ENCODE measurements around the gene PITX1. TPM values are rescaled to one million over a fixed set of nuclear protein-coding genes. Genes with fewer than 3 reads are reported as not detected.
A peak's percentile ranks its signal among the peaks of the same experiment; 100 is the strongest.

Gene PITX1
- total RNA-seq, 1 donor from 2014 or later = not detected

- DNase-seq (ENCODE audit: low read depth in 2 of 2) = no peak
These were observed 7.7 kb upstream of the PITX1 start for GRCh38 chr5:135041726-135042125.

- DNase-seq (ENCODE audit: low read depth in 2 of 2) = no peak
These were observed 7.1 kb upstream of the PITX1 start for GRCh38 chr5:135041145-135041587.

GRCh38 chr5:135040333-135041144, 6.5 kb upstream of the PITX1 start:
- no peak for DNase-seq (ENCODE audit: low read depth in 2 of 2)

- DNase-seq (ENCODE audit: low read depth in 2 of 2) = no peak
These were observed 6.0 kb upstream of the PITX1 start for GRCh38 chr5:135040034-135040332.

- no peak for DNase-seq (ENCODE audit: low read depth in 2 of 2)
These were observed 5.4 kb upstream of the PITX1 start for GRCh38 chr5:135039271-135040033.

- no peak for DNase-seq (ENCODE audit: low read depth in 2 of 2)
These were observed 4.8 kb upstream of the PITX1 start for GRCh38 chr5:135038813-135039270.

GRCh38 chr5:135038205-135038812, 4.3 kb upstream of the PITX1 start:
- DNase-seq (ENCODE audit: low read depth in 2 of 2) = no peak

- no peak for DNase-seq (ENCODE audit: low read depth in 2 of 2)
These were observed 3.6 kb upstream of the PITX1 start for GRCh38 chr5:135037519-135038204.

GRCh38 chr5:135036405-135036804, 2.4 kb upstream of the PITX1 start:
- no peak for DNase-seq (ENCODE audit: low read depth in 2 of 2)

GRCh38 chr5:135035678-135036030, 1.6 kb upstream of the PITX1 start:
- no peak for DNase-seq (ENCODE audit: low read depth in 2 of 2)

- DNase-seq (ENCODE audit: low read depth in 2 of 2) = no peak
These were observed 1.1 kb upstream of the PITX1 start for GRCh38 chr5:135034963-135035677.

- DNase-seq (ENCODE audit: low read depth in 2 of 2) = no peak
These were observed 371 bp upstream of the PITX1 start for GRCh38 chr5:135034236-135034962.

- peak; percentile 44 for DNase-seq (ENCODE audit: low read depth in 2 of 2)
These were observed 798 bp downstream of the PITX1 start for GRCh38 chr5:135032999-135033861.

GRCh38 chr5:135032695-135032998, 1.4 kb downstream of the PITX1 start:
- DNase-seq (ENCODE audit: low read depth in 2 of 2) = no peak

GRCh38 chr5:135031813-135032694, 2.0 kb downstream of the PITX1 start:
- DNase-seq (ENCODE audit: low read depth in 2 of 2) = no peak

GRCh38 chr5:135030956-135031812, 2.8 kb downstream of the PITX1 start:
- no peak for DNase-seq (ENCODE audit: low read depth in 2 of 2)

GRCh38 chr5:135030123-135030955, 3.7 kb downstream of the PITX1 start:
- DNase-seq (ENCODE audit: low read depth in 2 of 2) = no peak
